HCT116 (cell line): ENCODE data around the gene SYT9. TPM values are rescaled to one million over a fixed set of nuclear protein-coding genes. Genes with fewer than 3 reads are reported as not detected.

Source experiments
- ATAC-seq: fragments of 200-7000 bp; cut with Tn5 transposase; 2 replicates; pipeline ENCODE4 v1.9.1; 2020; ENCODE audit warnings: mild to moderate bottlenecking, moderate library complexity
- BruUV-seq: library from RNA; stranded (reverse); fragments of 400-500 nt; replicated peaks from 2 replicates; lab custom pipeline; 2021; lab: Mats Ljungman, UMichigan
- CTCF ChIA-PET: fragments of 300-600 bp; sonication (Branson Sonifier 250); formaldehyde crosslinking; loops from one replicate; lab custom pipeline; 2021; ENCODE audit warnings: antibody characterized with exemption; lab: Charles Lee
- POLR2A ChIA-PET: fragments of 300-600, 350-600 bp; sonication (Branson Sonifier 250); formaldehyde crosslinking; loops from one replicate; lab custom pipeline; 2021; ENCODE audit warnings: antibody characterized with exemption; lab: Charles Lee
- RAD21 ChIA-PET, 2 experiments: fragments of 300-600 bp; sonication (Branson Sonifier 250); formaldehyde crosslinking; loops; one replicate each; lab custom pipeline; 2023; ENCODE audit warnings: low total read pairs in 2 of 2; ENCODE audit not compliant: uncharacterized antibody in 2 of 2, unreplicated experiment in 2 of 2, low non-redundant PET in 1 of 2; lab: Charles Lee
- DNase-seq: peaks from one replicate; pipeline ENCODE4 v3.0.0-alpha.2; 2010; ENCODE audit warnings: low read depth, low spot score
- H2AFZ ChIP-seq: fragments of 200-600 bp; shearing (Covaris generic), sonication (generic); 2 replicates; pipeline ENCODE4 v1.6.1; 2017; ENCODE audit warnings: low read depth, mixed run types, mixed read lengths, antibody characterized with exemption, low read length; ENCODE audit not compliant: poor library complexity, severe bottlenecking
- H3K27ac ChIP-seq: 2 replicates; pipeline ENCODE4 v1.5.1; 2012; ENCODE audit warnings: low read depth, low read length
- H3K27me3 ChIP-seq: fragments of 200-600 bp; sonication (generic); 2 replicates; pipeline ENCODE4 v1.6.1; 2016; ENCODE audit warnings: mixed run types, low read length, mixed read lengths; ENCODE audit not compliant: insufficient read depth
- H3K36me3 ChIP-seq, 2 experiments: fragments of 200-500 bp in 1 of 2; fragments of 200-600 bp in 1 of 2; sonication (Bioruptor generic) in 1 of 2; sonication (generic) in 1 of 2; 2 replicates each; pipeline versions ENCODE4 v1.5.1 to v1.6.1; 2014 to 2016; ENCODE audit warnings: low read length in 2 of 2, inconsistent platforms in 1 of 2, mixed read lengths in 1 of 2, mixed run types in 1 of 2; ENCODE audit not compliant: insufficient read depth in 2 of 2, control insufficient read depth in 1 of 2
- H3K4me1 ChIP-seq, 2 experiments: fragments of 200-600 bp in 1 of 2; sonication (generic) in 1 of 2; 2 replicates each; pipeline versions ENCODE4 v1.5.1 to v1.6.1; 2012 to 2017; ENCODE audit warnings: low read length in 2 of 2, inconsistent platforms in 1 of 2, mild to moderate bottlenecking in 1 of 2, mixed read lengths in 1 of 2, mixed run types in 1 of 2, moderate library complexity in 1 of 2; ENCODE audit not compliant: insufficient read depth in 2 of 2, control insufficient read depth in 1 of 2
- H3K4me2 ChIP-seq: fragments of 200-600 bp; sonication (generic); 2 replicates; pipeline ENCODE4 v1.6.1; 2017; ENCODE audit warnings: mixed run types, low read length, mixed read lengths
- H3K4me3 ChIP-seq, 2 experiments: fragments of 200-600 bp in 1 of 2; sonication (generic) in 1 of 2; replicated peaks in 1 of 2; 2 replicates each; pipeline ENCODE4 v1.5.1; 2011 to 2016; ENCODE audit warnings: low read length in 2 of 2, control low read depth in 1 of 2, low read depth in 1 of 2, mild to moderate bottlenecking in 1 of 2, mixed read lengths in 1 of 2, mixed run types in 1 of 2
- H3K79me2 ChIP-seq: fragments of 200-600 bp; sonication (generic); 2 replicates; pipeline ENCODE4 v1.6.1; 2017; ENCODE audit warnings: mild to moderate bottlenecking, mixed run types, low read length, moderate library complexity, mixed read lengths; ENCODE audit not compliant: insufficient read depth
- H3K9ac ChIP-seq: fragments of 200-600 bp; sonication (generic); 2 replicates; pipeline ENCODE4 v1.6.1; 2016; ENCODE audit warnings: low read length, mixed read lengths
- H3K9me2 ChIP-seq: fragments of 200-600 bp; sonication (generic), shearing (Covaris generic); 2 replicates; pipeline ENCODE4 v1.6.1; 2017; ENCODE audit warnings: mixed run types, mild to moderate bottlenecking, moderate library complexity; ENCODE audit not compliant: insufficient read depth
- H3K9me3 ChIP-seq, 2 experiments: fragments of 200-500 bp in 1 of 2; fragments of 200-600 bp in 1 of 2; sonication (Bioruptor generic) in 1 of 2; sonication (generic) in 1 of 2; 2 replicates each; pipeline ENCODE4 v1.6.1; 2014 to 2017; ENCODE audit warnings: low read length in 2 of 2, mixed read lengths in 2 of 2, inconsistent platforms in 1 of 2, low read depth in 1 of 2, mild to moderate bottlenecking in 1 of 2, mixed run types in 1 of 2, moderate library complexity in 1 of 2; ENCODE audit not compliant: control insufficient read depth in 1 of 2, insufficient read depth in 1 of 2
- H4K20me1 ChIP-seq: fragments of 200-600 bp; sonication (generic), shearing (Covaris generic); 2 replicates; pipeline ENCODE4 v1.6.1; 2017; ENCODE audit warnings: mixed run types, mild to moderate bottlenecking, moderate library complexity; ENCODE audit not compliant: insufficient read depth
- ATF3 ChIP-seq: IDR thresholded peaks from 2 replicates; pipeline ENCODE4 v1.6.1; 2012
- CBX3 ChIP-seq: IDR thresholded peaks from 2 replicates; pipeline ENCODE4 v1.6.1; 2012; ENCODE audit warnings: low read depth
- EGR1 ChIP-seq: IDR thresholded peaks from 2 replicates; pipeline ENCODE4 v1.6.1; 2012; ENCODE audit warnings: low read depth
- EZH2 ChIP-seq: fragments of 200-600 bp; sonication (generic); IDR thresholded peaks from 2 replicates; pipeline ENCODE4 v1.6.1; 2017; ENCODE audit warnings: antibody characterized with exemption, mixed run types
- EZH2phosphoT487 ChIP-seq: fragments of 200-600 bp; IDR thresholded peaks from 2 replicates; pipeline ENCODE4 v1.6.1; 2018; ENCODE audit warnings: antibody characterized with exemption, borderline replicate concordance
- FOSL1 ChIP-seq: IDR thresholded peaks from 2 replicates; pipeline ENCODE4 v1.6.1; 2012; ENCODE audit warnings: low read depth
- JUND ChIP-seq: IDR thresholded peaks from 2 replicates; pipeline ENCODE4 v1.6.1; 2012
- RAD21 ChIP-seq: IDR thresholded peaks from 2 replicates; pipeline ENCODE4 v1.6.1; 2012; ENCODE audit warnings: low read depth, mild to moderate bottlenecking
- REST ChIP-seq: IDR thresholded peaks from 2 replicates; pipeline ENCODE4 v1.6.1; 2012; ENCODE audit warnings: low read depth
- SIN3A ChIP-seq: IDR thresholded peaks from 2 replicates; pipeline ENCODE4 v1.6.1; 2012; ENCODE audit warnings: low read depth
- SP1 ChIP-seq: IDR thresholded peaks from 2 replicates; pipeline ENCODE4 v1.6.1; 2012; ENCODE audit warnings: low read depth
- SRF ChIP-seq: IDR thresholded peaks from 2 replicates; pipeline ENCODE4 v1.6.1; 2012; ENCODE audit warnings: low read depth
- TCF7L2 ChIP-seq: IDR thresholded peaks from 2 replicates; pipeline ENCODE4 v1.7.0; 2011; ENCODE audit warnings: borderline replicate concordance, inconsistent platforms; ENCODE audit not compliant: insufficient read depth, insufficient read length; ENCODE audit errors: extremely low read depth
- ZBTB33 ChIP-seq: IDR thresholded peaks from 2 replicates; pipeline ENCODE4 v1.6.1; 2011; ENCODE audit warnings: mild to moderate bottlenecking, low read length, moderate library complexity; ENCODE audit not compliant: insufficient replicate concordance; ENCODE audit errors: extremely low read depth
- ZFX ChIP-seq: fragments of 450-650 bp; IDR thresholded peaks from 2 replicates; pipeline ENCODE4 v1.6.1; 2017
- ZNF274 ChIP-seq: fragments of 200-500 bp; sonication (Bioruptor generic); IDR thresholded peaks from 2 replicates; pipeline ENCODE4 v1.6.1; 2014; ENCODE audit warnings: mild to moderate bottlenecking, low read depth, low read length, inconsistent platforms
- intact Hi-C: fragments of 100-400 bp; cut with micrococcal nuclease; formaldehyde crosslinking; loops from 2 replicates; pipeline ENCODE4 v1.10.0; 2022
- total RNA-seq: library from RNA; stranded (reverse); gene quantifications from one replicate; pipeline ENCODE4 v1.2.1, GENCODE V29; 2021; ENCODE audit not compliant: unreplicated experiment

The SYT9 gene
- total RNA-seq, 1 experiment from 2014 or later: not detected

GRCh38 chr11:7281809-7282208, 30.1 kb downstream of the SYT9 start:
- H3K27me3 ChIP-seq: peaks cover 17% of the 10 kb centered on the region; the same call in 1 of the 2 replicates
- no peak overlapping the region for H3K4me2 ChIP-seq
- H3K27ac ChIP-seq: no peak overlapping the region
- H3K79me2 ChIP-seq: no peaks in the 10 kb centered on the region
- no peak overlapping the region for H3K9ac ChIP-seq
- DNase-seq (no peak), ATAC-seq (no peak)
- H3K9me3 ChIP-seq: no peaks in the 10 kb centered on the region
- H3K36me3 ChIP-seq: no peaks in the 10 kb centered on the region
- TF ChIP-seq ATF3 (no peak), CBX3 (no peak), EZH2 (no peak), EZH2phosphoT487 (no peak), FOSL1 (no peak), ZFX (no peak), EGR1 (no peak), SIN3A (no peak), ZBTB33 (no peak), TCF7L2 (no peak), RAD21 (no peak), REST (no peak), ZNF274 (no peak), JUND (no peak), SP1 (no peak), SRF (no peak)
- no peak overlapping the region for H2AFZ ChIP-seq
- RAD21 ChIA-PET: no interaction called here
- H3K4me3 ChIP-seq: no peak overlapping the region
- POLR2A ChIA-PET: no interaction called here
- H3K4me1 ChIP-seq: no peaks in the 10 kb centered on the region
- H4K20me1 ChIP-seq: no peaks in the 10 kb centered on the region
- CTCF ChIA-PET: no interaction called here
- no TSS peak for BruUV-seq
- intact Hi-C loops: no loop called here
- H3K9me2 ChIP-seq: no peaks in the 10 kb centered on the region
